ENCODE results near the gene C6orf132. TPM values are rescaled to one million over a fixed set of nuclear protein-coding genes. Genes with fewer than 3 reads are reported as not detected.
A peak's percentile ranks its signal among the peaks of the same experiment; 100 is the strongest.

C6orf132 gene
- total and polyA plus RNA-seq, 10 of the 15 experiments (the other 5 are each of a cell fraction or from before 2014, with no cell fraction given): 0.04 to 0.05 TPM; not detected in 8

- TF ChIP-seq NKRF (conservative IDR thresholded peaks at IDR 0.05) (no peak), EP300 (IDR thresholded peaks at IDR 0.05; ENCODE audit: borderline replicate concordance in 1 of 2, control insufficient read depth in 1 of 2, low read depth in 2 of 2, low read length in 2 of 2) (no peak), TCF3 (IDR thresholded peaks at IDR 0.05; ENCODE audit: borderline replicate concordance, insufficient read depth, low read depth, low read length) (no peak), NR2C1 (IDR thresholded peaks at IDR 0.05) (no peak), PML (IDR thresholded peaks at IDR 0.05; ENCODE audit: low read length) (no peak), IRF5 (IDR thresholded peaks at IDR 0.05; ENCODE audit: borderline replicate concordance) (no peak), POLR2AphosphoS2 (IDR thresholded peaks at IDR 0.05; ENCODE audit: low read depth, low read length) (no peak)
These were observed 1.4 kb downstream of the C6orf132 start (continued) for GRCh38 chr6:42140756-42141602.

- no peak overlapping the region for H3K27ac ChIP-seq (ENCODE audit: control insufficient read depth, insufficient read depth)
- peaks cover 4% of the 10 kb centered on the region; the same call in 1 of the 2 replicates for H3K4me1 ChIP-seq (ENCODE audit: control insufficient read depth, insufficient read depth, low read length)
- SMC1A ChIA-PET (ENCODE audit: uncharacterized antibody, unreplicated experiment): interaction anchor here (0.9 kb wide), 1 partner anchor 11 kb away, joined by 3 read pairs; no protein-coding TSS in a partner anchor
- peaks cover 3 to 5% of the 10 kb centered on the region in 2 experiments for H3K27me3 ChIP-seq (replicated peaks in 1 of 2; ENCODE audit: control insufficient read depth in 2 of 2, insufficient read depth in 2 of 2, low read length in 1 of 2)
- intact Hi-C loops (cut with micrococcal nuclease; ENCODE audit: unreplicated experiment) (no loop called here), in situ Hi-C loops (cut with MboI) (no loop called here)
- no peak overlapping the region for H3K4me3 ChIP-seq
- H3K4me2 ChIP-seq (ENCODE audit: control insufficient read depth, insufficient read depth): no peak overlapping the region
- H3K36me3 ChIP-seq (ENCODE audit: control insufficient read depth in 2 of 2, insufficient read depth in 2 of 2, low read length in 1 of 2): no peaks in the 10 kb centered on the region
- H3K9me3 ChIP-seq (replicated peaks; ENCODE audit: control insufficient read depth, insufficient read depth, low read length): no peaks in the 10 kb centered on the region
- FAIRE-seq (no peak), DNase-seq (ENCODE audit: low read depth, low spot score) (no peak), ATAC-seq (peak; percentile 38)
- WGBS (ENCODE audit: insufficient coverage, insufficient replicate concordance, low lambda C conversion rate, missing lambda C conversion rate): 35% methylated on average over 5 of the region's 5 CpGs
- H3K9ac ChIP-seq (ENCODE audit: control insufficient read depth, insufficient read depth, low read length): no peak overlapping the region
- H2AFZ ChIP-seq (ENCODE audit: control insufficient read depth, low read depth, low read length): no peak overlapping the region
- no peaks in the 10 kb centered on the region for H3K79me2 ChIP-seq (ENCODE audit: control insufficient read depth, insufficient read depth, low read length)
- RAD21 ChIA-PET (ENCODE audit: unreplicated experiment): no interaction called here
- POLR2A ChIA-PET: no interaction called here
- no peaks in the 10 kb centered on the region for H4K20me1 ChIP-seq (ENCODE audit: control insufficient read depth, insufficient read depth)
- BruUV-seq (replicated peaks): no TSS peak
- CTCF ChIA-PET: interaction anchor here (0.6 kb wide), 1 partner anchor 270 kb away, joined by 3 read pairs; no protein-coding TSS in a partner anchor
- TF ChIP-seq MLLT1 (IDR thresholded peaks at IDR 0.05) (no peak), RUNX3 (IDR thresholded peaks at IDR 0.05; ENCODE audit: low read length) (no peak), SPI1 (IDR thresholded peaks at IDR 0.05; ENCODE audit: borderline replicate concordance, insufficient read depth, low read depth, low read length) (peak; percentile 72; the same call in 1 of the 2 replicates)
These were observed 2.4 kb downstream of the C6orf132 start for GRCh38 chr6:42140032-42140431.

All from GM12878 (cell line).